Measurements from ENCODE around the gene ATP8B4. TPM values are rescaled to one million over a fixed set of nuclear protein-coding genes. Genes with fewer than 3 reads are reported as not detected.

The ATP8B4 gene, protein sequence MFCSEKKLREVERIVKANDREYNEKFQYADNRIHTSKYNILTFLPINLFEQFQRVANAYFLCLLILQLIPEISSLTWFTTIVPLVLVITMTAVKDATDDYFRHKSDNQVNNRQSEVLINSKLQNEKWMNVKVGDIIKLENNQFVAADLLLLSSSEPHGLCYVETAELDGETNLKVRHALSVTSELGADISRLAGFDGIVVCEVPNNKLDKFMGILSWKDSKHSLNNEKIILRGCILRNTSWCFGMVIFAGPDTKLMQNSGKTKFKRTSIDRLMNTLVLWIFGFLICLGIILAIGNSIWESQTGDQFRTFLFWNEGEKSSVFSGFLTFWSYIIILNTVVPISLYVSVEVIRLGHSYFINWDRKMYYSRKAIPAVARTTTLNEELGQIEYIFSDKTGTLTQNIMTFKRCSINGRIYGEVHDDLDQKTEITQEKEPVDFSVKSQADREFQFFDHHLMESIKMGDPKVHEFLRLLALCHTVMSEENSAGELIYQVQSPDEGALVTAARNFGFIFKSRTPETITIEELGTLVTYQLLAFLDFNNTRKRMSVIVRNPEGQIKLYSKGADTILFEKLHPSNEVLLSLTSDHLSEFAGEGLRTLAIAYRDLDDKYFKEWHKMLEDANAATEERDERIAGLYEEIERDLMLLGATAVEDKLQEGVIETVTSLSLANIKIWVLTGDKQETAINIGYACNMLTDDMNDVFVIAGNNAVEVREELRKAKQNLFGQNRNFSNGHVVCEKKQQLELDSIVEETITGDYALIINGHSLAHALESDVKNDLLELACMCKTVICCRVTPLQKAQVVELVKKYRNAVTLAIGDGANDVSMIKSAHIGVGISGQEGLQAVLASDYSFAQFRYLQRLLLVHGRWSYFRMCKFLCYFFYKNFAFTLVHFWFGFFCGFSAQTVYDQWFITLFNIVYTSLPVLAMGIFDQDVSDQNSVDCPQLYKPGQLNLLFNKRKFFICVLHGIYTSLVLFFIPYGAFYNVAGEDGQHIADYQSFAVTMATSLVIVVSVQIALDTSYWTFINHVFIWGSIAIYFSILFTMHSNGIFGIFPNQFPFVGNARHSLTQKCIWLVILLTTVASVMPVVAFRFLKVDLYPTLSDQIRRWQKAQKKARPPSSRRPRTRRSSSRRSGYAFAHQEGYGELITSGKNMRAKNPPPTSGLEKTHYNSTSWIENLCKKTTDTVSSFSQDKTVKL
- total RNA-seq = 10 to 100 TPM; 23.1 to 42.8 (median 31.3) TPM
- polyA plus RNA-seq = 1 to 10 TPM; 1.7 to 4.9 (median 2.4) TPM
- long read RNA-seq, donor 1 = 0 reads
- long read RNA-seq, donor 2 = 0 reads

DNA sequence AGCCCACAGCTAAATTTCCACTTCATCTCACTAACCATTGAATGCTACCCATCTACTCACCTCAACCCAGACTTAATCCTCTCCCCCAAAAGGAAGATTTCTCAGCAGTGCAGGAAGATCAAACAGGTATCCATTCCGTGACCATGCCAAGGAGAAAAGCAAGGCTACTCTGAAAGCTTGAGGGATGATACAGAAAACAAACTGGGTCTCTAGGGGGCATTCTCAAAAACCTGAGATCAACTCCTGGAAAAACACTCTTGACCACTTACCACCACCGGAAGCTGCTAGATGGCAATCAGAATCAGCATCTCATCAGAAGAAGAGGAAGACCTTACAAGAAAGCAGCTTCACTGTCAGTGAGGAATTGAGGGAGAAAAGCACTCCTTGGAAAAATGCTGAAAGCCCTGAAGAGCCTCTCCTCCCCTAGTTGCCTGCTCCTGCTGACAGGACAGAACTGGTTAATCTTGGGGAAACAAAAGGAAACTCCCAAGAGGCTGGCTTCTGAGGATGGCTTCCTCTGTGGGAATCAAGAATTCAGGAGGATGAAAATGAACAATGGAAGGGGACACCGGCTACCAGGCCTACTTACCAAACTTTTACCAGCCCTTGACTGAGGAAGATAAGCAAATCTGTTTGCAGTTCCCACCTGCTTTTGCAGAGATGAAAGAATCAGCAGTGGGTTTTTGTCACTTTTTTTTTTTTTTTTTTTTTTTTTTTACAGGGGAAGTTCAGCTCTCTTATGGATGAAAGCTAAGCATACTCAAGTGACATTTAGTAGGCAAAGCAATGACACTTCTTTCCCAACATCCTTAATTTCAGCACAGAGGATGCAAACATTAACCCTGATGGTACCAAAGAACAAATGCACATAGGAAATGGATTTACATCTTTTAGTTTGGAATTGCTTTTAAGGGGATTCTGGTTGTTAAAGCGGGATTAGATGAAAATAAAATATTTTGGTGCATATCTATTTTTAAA, at the start of gene ATP8B4:
Gene ATP8B4, minus strand, starts transcription at position 171 of the 978 bp plus-strand sequence. CDS start 12,267 bp downstream, outside the sequence.
- WGBS, 5 donors = 33 to 48% (median 44%) methylated on average over 4 of the region's 4 CpGs
- intact Hi-C loops (cut with DNase I; ENCODE audit: low total_unique reads) = no loop called here

DNA sequence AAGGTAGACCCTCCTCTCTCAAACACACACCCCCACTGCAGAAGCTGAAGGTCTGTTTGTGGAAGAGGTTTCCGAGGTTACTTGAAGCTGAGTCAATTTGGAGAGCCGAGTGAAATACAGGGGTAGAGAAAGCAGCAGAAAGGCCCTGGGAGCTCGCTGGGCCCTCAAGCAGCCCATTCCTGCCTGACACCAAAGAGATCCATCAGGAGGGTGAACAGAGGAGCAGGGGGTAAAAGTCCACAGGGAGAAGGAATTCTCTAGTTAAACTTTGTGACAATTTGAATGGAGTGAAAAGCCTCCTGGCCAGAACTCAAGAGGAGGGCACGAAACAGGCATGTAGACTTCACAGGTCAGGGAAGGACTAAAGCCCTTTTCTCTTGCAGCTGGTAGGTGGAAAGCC, 49.3 kb upstream of the ATP8B4 start:
- intact Hi-C loops (cut with DNase I; ENCODE audit: low total_unique reads) = no loop called here
- DNase-seq = no peak
- Histone ChIP-seq H3K27me3 (replicated peaks in 1 of 7) (peaks cover 0 to 21% (median 0%) of the 10 kb centered on the region in 7 donors), H3K9me3 (peaks cover 0 to 10% (median 0%) of the 10 kb centered on the region in 8 donors), H3K4me3 (no peak overlapping the region), H3K36me3 (no peaks in the 10 kb centered on the region), H3K4me1 (no peaks in the 10 kb centered on the region), H3K27ac (no peak overlapping the region)
- TF ChIP-seq, protein P1, sequence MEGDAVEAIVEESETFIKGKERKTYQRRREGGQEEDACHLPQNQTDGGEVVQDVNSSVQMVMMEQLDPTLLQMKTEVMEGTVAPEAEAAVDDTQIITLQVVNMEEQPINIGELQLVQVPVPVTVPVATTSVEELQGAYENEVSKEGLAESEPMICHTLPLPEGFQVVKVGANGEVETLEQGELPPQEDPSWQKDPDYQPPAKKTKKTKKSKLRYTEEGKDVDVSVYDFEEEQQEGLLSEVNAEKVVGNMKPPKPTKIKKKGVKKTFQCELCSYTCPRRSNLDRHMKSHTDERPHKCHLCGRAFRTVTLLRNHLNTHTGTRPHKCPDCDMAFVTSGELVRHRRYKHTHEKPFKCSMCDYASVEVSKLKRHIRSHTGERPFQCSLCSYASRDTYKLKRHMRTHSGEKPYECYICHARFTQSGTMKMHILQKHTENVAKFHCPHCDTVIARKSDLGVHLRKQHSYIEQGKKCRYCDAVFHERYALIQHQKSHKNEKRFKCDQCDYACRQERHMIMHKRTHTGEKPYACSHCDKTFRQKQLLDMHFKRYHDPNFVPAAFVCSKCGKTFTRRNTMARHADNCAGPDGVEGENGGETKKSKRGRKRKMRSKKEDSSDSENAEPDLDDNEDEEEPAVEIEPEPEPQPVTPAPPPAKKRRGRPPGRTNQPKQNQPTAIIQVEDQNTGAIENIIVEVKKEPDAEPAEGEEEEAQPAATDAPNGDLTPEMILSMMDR (IDR thresholded peaks at IDR 0.05 in 8 of 11, conservative IDR thresholded peaks at IDR 0.05 in 3 of 11) = no peak
- no peak for TF ChIP-seq POLR2AphosphoS5 (IDR thresholded peaks at IDR 0.05)
- no peak for TF ChIP-seq POLR2A (IDR thresholded peaks at IDR 0.05)
- 72 to 89% (median 86%) methylated on average over 4 of the region's 4 CpGs for WGBS, 5 donors

More for the DNA sequence above, at the start of gene ATP8B4:
- Histone ChIP-seq H3K27ac (peak within 1 kb of the TSS in 6 of 8 donors; percentile 11 to 93 (median 60)), H3K36me3 (no peaks in the 10 kb centered on the region), H3K4me1 (peaks cover 0 to 50% (median 1%) of the 10 kb centered on the region in 6 donors), H3K27me3 (replicated peaks in 1 of 7) (no peaks in the 10 kb centered on the region), H3K4me3 (peak within 1 kb of the TSS in 1 of 8 donors; percentile 17), H3K9me3 (peaks cover 0 to 14% (median 0%) of the 10 kb centered on the region in 8 donors)
- no peak for DNase-seq
- TF ChIP-seq POLR2A (IDR thresholded peaks at IDR 0.05) = no peak
- TF ChIP-seq POLR2AphosphoS5 (IDR thresholded peaks at IDR 0.05) = no peak
- TF ChIP-seq, protein P1 (IDR thresholded peaks at IDR 0.05 in 8 of 11, conservative IDR thresholded peaks at IDR 0.05 in 3 of 11) = no peak

DNA sequence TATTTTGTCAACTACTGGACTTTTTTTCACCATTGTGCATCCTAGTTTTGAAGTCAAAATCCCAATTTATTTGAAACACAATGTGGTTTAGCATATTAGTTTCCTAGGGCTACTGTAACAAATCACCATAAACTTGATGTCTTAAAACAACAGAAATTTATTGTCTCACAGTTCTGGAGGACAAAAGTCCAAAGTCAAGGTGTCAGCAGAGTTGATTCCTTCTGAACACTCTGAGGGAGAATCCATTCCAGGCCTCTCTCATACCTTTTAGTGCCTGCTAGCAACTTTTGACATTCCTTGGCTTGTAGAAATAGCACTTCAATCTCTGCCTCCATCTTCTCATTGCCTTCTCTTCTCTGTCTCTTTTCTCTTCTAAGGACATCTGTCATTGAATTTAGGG, 48.1 kb upstream of the ATP8B4 start:
- intact Hi-C loops (cut with DNase I; ENCODE audit: low total_unique reads) = no loop called here
- Histone ChIP-seq H3K36me3 (no peaks in the 10 kb centered on the region), H3K4me3 (no peak overlapping the region), H3K27me3 (replicated peaks in 1 of 7) (peaks cover 0 to 22% (median 0%) of the 10 kb centered on the region in 7 donors), H3K9me3 (peaks cover 0 to 3% (median 0%) of the 10 kb centered on the region in 8 donors), H3K27ac (no peak overlapping the region), H3K4me1 (no peaks in the 10 kb centered on the region)
- no peak for DNase-seq
- TF ChIP-seq, protein P1 (IDR thresholded peaks at IDR 0.05 in 8 of 11, conservative IDR thresholded peaks at IDR 0.05 in 3 of 11) = no peak
- TF ChIP-seq POLR2AphosphoS5 (IDR thresholded peaks at IDR 0.05) (no peak), POLR2A (IDR thresholded peaks at IDR 0.05) (no peak)

Measured in spleen (tissue), 13 donors.